Stimulated activated CD4-positive, alpha-beta T cell treated with anti-CD3 and anti-CD28 coated beads, Interleukin-12 subunit alpha, Interleukin-12 subunit beta, amount 100 ng/mL, for 24 hours (primary cell): Measurements from ENCODE around the gene TGFBR2.

Experiments
- DNase-seq, 2 experiments: peaks; one replicate each; pipeline ENCODE4 v3.0.0-alpha.2; 2020; ENCODE audit warnings: low read depth in 2 of 2

TGFBR2 gene

GRCh38 chr3:30673425-30674341 is 67.3 kb downstream of the TGFBR2 start:
- no peak for DNase-seq

- no peak for DNase-seq
Measured at GRCh38 chr3:30675006-30675405, 68.6 kb downstream of the TGFBR2 start.

GRCh38 chr3:30675774-30676173 is 69.4 kb downstream of the TGFBR2 start:
- DNase-seq: no peak

GRCh38 chr3:30676424-30677346 is 70.3 kb downstream of the TGFBR2 start:
- DNase-seq: no peak

- DNase-seq: no peak
Measured at GRCh38 chr3:30677347-30677685, 70.9 kb downstream of the TGFBR2 start.

- no peak for DNase-seq
Measured at GRCh38 chr3:30679045-30679444, 72.6 kb downstream of the TGFBR2 start.

GRCh38 chr3:30680789-30681648 is 74.6 kb downstream of the TGFBR2 start:
- DNase-seq: no peak

- DNase-seq: no peak
Measured at GRCh38 chr3:30681649-30682211, 75.3 kb downstream of the TGFBR2 start.

GRCh38 chr3:30682434-30683155 is 76.2 kb downstream of the TGFBR2 start:
- no peak for DNase-seq

- no peak for DNase-seq
Measured at GRCh38 chr3:30683769-30684168, 77.4 kb downstream of the TGFBR2 start.

GRCh38 chr3:30684356-30684755 is 78.0 kb downstream of the TGFBR2 start:
- no peak for DNase-seq

GRCh38 chr3:30685267-30685667 is 78.9 kb downstream of the TGFBR2 start:
- no peak for DNase-seq

GRCh38 chr3:30686176-30686575 is 79.8 kb downstream of the TGFBR2 start:
- DNase-seq: no peak

GRCh38 chr3:30686799-30687198 is 80.4 kb downstream of the TGFBR2 start:
- DNase-seq: no peak

- DNase-seq: no peak
Measured at GRCh38 chr3:30687930-30688570, 81.6 kb downstream of the TGFBR2 start.

- DNase-seq: no peak
Measured at GRCh38 chr3:30688776-30689641, 82.6 kb downstream of the TGFBR2 start.

- no peak for DNase-seq
Measured at GRCh38 chr3:30690199-30690598, 83.8 kb downstream of the TGFBR2 start.

- DNase-seq: no peak
Measured at GRCh38 chr3:30691249-30691880, 85.0 kb downstream of the TGFBR2 start.

GRCh38 chr3:30691944-30692343 is 85.5 kb downstream of the TGFBR2 start:
- DNase-seq: no peak
